HEK293 (cell line): ENCODE measurements around the gene IL3RA.

Experiments
- CTCF ChIA-PET: fragments of 350-600 bp; formaldehyde crosslinking; extraction: SDS; loops from one replicate; lab custom pipeline; 2021; ENCODE audit warnings: antibody characterized with exemption; lab: Yijun Ruan, JAX
- POLR2A ChIA-PET: fragments of 300-600 bp; formaldehyde crosslinking; extraction: SDS; loops from one replicate; lab custom pipeline; 2020; ENCODE audit warnings: antibody characterized with exemption, inconsistent platforms; lab: Yijun Ruan, JAX
- H3K27ac ChIP-seq: fragments of 200-500 bp; sonication (Bioruptor generic); 2 replicates; pipeline ENCODE4 v1.5.1; 2014; ENCODE audit warnings: low read depth, low read length, control low read depth, inconsistent platforms; ENCODE audit errors: extremely low read depth
- H3K36me3 ChIP-seq, 2 experiments: fragments of 200-500 bp in 1 of 2; sonication (Bioruptor generic) in 1 of 2; 1 replicate in 1 of 2; 2 replicates in 1 of 2; pipeline ENCODE4 v1.5.1; 2014 to 2017; ENCODE audit warnings: inconsistent platforms in 2 of 2, low read length in 2 of 2; ENCODE audit not compliant: control insufficient read depth in 2 of 2, insufficient read depth in 1 of 2
- H3K4me1 ChIP-seq: fragments of 200-500 bp; sonication (Bioruptor generic); 2 replicates; pipeline ENCODE4 v1.5.1; 2014; ENCODE audit warnings: mild to moderate bottlenecking, low read length, inconsistent platforms; ENCODE audit not compliant: control insufficient read depth, insufficient read depth
- H3K4me3 ChIP-seq: 2 replicates; pipeline ENCODE4 v1.5.1; 2011; ENCODE audit warnings: low read depth, mild to moderate bottlenecking, control low read depth, low read length, moderate library complexity
- H3K9me3 ChIP-seq: fragments of 200-500 bp; sonication (Bioruptor generic); 2 replicates; pipeline ENCODE4 v1.5.1; 2014; ENCODE audit warnings: low read depth, low read length, inconsistent platforms; ENCODE audit not compliant: control insufficient read depth, insufficient read depth
- BCL6B ChIP-seq: fragments of 450-650 bp; formaldehyde crosslinking; IDR thresholded peaks from 2 replicates; pipeline ENCODE4 v1.5.1; 2017; ENCODE audit warnings: missing biosample characterization, missing genetic modification characterization
- GLIS2 ChIP-seq: fragments of 450-650 bp; formaldehyde crosslinking; IDR thresholded peaks from 2 replicates; pipeline ENCODE4 v1.5.1; 2016; ENCODE audit warnings: missing biosample characterization, missing genetic modification characterization
- KLF8 ChIP-seq: fragments of 450-650 bp; formaldehyde crosslinking; IDR thresholded peaks from 2 replicates; pipeline ENCODE4 v1.5.1; 2016; ENCODE audit warnings: missing biosample characterization, missing genetic modification characterization
- RBAK ChIP-seq: fragments of 450-650 bp; formaldehyde crosslinking; IDR thresholded peaks from 2 replicates; pipeline ENCODE4 v1.5.1; 2016; ENCODE audit warnings: missing biosample characterization, missing genetic modification characterization
- SETDB1 ChIP-seq: IDR thresholded peaks from one replicate; pipeline ENCODE4 v1.6.1; 2017; ENCODE audit warnings: mild to moderate bottlenecking, low read length, moderate library complexity, mixed read lengths; ENCODE audit not compliant: insufficient read length
- TRIM28 ChIP-seq: IDR thresholded peaks from 2 replicates; pipeline ENCODE4 v1.6.1; 2011; ENCODE audit warnings: low read length, control low read depth, borderline replicate concordance
- ZBTB6 ChIP-seq: fragments of 450-650 bp; formaldehyde crosslinking; IDR thresholded peaks from 2 replicates; pipeline ENCODE4 v1.5.1; 2017; ENCODE audit warnings: missing biosample characterization, missing genetic modification characterization
- ZFP69B ChIP-seq: fragments of 450-650 bp; formaldehyde crosslinking; IDR thresholded peaks from 2 replicates; pipeline ENCODE4 v1.5.1; 2016; ENCODE audit warnings: missing biosample characterization, missing genetic modification characterization
- ZNF138 ChIP-seq: fragments of 450-650 bp; formaldehyde crosslinking; IDR thresholded peaks from 2 replicates; pipeline ENCODE4 v1.5.1; 2016; ENCODE audit warnings: missing biosample characterization, missing genetic modification characterization, borderline replicate concordance
- ZNF169 ChIP-seq: fragments of 450-650 bp; formaldehyde crosslinking; IDR thresholded peaks from 2 replicates; pipeline ENCODE4 v1.5.1; 2016; ENCODE audit warnings: missing biosample characterization, missing genetic modification characterization
- ZNF416 ChIP-seq: fragments of 450-650 bp; formaldehyde crosslinking; IDR thresholded peaks from 2 replicates; pipeline ENCODE4 v1.5.1; 2016; ENCODE audit warnings: missing biosample characterization, missing genetic modification characterization
- ZNF529 ChIP-seq: fragments of 450-650 bp; formaldehyde crosslinking; IDR thresholded peaks from 2 replicates; pipeline ENCODE4 v1.5.1; 2017; ENCODE audit warnings: missing genetic modification characterization, missing biosample characterization; ENCODE audit not compliant: insufficient replicate concordance
- ZNF560 ChIP-seq: fragments of 450-650 bp; formaldehyde crosslinking; IDR thresholded peaks from 2 replicates; pipeline ENCODE4 v1.5.1; 2017; ENCODE audit warnings: missing biosample characterization, missing genetic modification characterization, borderline replicate concordance
- ZNF571 ChIP-seq: fragments of 450-650 bp; formaldehyde crosslinking; IDR thresholded peaks from 2 replicates; pipeline ENCODE4 v1.5.0; 2017; ENCODE audit warnings: missing biosample characterization, missing genetic modification characterization
- ZNF704 ChIP-seq: fragments of 450-650 bp; formaldehyde crosslinking; IDR thresholded peaks from 2 replicates; pipeline ENCODE4 v1.5.1; 2016; ENCODE audit warnings: missing biosample characterization, missing genetic modification characterization
- ZNF785 ChIP-seq: fragments of 450-650 bp; formaldehyde crosslinking; IDR thresholded peaks from 2 replicates; pipeline ENCODE4 v1.5.1; 2016; ENCODE audit warnings: missing biosample characterization, missing genetic modification characterization
- ZNF830 ChIP-seq: fragments of 450-650 bp; IDR thresholded peaks from 2 replicates; pipeline ENCODE4 v1.5.0; 2018; ENCODE audit warnings: missing biosample characterization, missing genetic modification characterization, low read depth, mild to moderate bottlenecking, moderate library complexity
- TF ChIP-seq, protein P1 (sequence below): fragments of 450-650 bp; formaldehyde crosslinking; IDR thresholded peaks from 2 replicates; pipeline ENCODE4 v1.5.1; 2016; ENCODE audit warnings: missing biosample characterization, missing genetic modification characterization
- TF ChIP-seq, protein P2 (sequence below): fragments of 450-650 bp; formaldehyde crosslinking; IDR thresholded peaks from 2 replicates; pipeline ENCODE4; 2016; ENCODE audit warnings: missing biosample characterization, missing genetic modification characterization
- TF ChIP-seq, protein P3 (sequence below): fragments of 450-650 bp; formaldehyde crosslinking; IDR thresholded peaks from 2 replicates; pipeline ENCODE4 v1.5.1; 2016; ENCODE audit warnings: missing biosample characterization, missing genetic modification characterization

Gene IL3RA

GRCh38 chrX:1421433-1422134 lies 85.0 kb downstream of the IL3RA start (continued):
- TF ChIP-seq, protein P1, sequence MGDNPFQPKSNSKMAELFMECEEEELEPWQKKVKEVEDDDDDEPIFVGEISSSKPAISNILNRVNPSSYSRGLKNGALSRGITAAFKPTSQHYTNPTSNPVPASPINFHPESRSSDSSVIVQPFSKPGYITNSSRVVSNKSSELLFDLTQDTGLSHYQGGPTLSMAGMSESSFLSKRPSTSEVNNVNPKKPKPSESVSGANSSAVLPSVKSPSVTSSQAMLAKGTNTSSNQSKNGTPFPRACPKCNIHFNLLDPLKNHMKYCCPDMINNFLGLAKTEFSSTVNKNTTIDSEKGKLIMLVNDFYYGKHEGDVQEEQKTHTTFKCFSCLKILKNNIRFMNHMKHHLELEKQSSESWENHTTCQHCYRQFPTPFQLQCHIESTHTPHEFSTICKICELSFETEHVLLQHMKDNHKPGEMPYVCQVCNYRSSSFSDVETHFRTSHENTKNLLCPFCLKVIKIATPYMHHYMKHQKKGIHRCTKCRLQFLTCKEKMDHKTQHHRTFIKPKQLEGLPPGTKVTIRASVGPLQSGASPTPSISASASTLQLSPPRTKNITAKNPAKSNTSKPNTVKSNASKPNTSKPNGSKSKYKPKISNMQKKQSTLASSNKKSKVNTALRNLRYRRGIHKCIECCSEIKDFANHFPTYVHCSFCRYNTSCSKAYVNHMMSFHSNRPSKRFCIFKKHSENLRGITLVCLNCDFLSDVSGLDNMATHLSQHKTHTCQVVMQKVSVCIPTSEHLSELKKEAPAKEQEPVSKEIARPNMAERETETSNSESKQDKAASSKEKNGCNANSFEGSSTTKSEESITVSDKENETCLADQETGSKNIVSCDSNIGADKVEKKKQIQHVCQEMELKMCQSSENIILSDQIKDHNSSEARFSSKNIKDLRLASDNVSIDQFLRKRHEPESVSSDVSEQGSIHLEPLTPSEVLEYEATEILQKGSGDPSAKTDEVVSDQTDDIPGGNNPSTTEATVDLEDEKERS, result peak; percentile 87; the same call in 1 of the 2 replicates
- TF ChIP-seq RBAK (tag by site-specific recombination) (0 out of 2 replicates have a peak, but pooled peaks have one; percentile 41), ZBTB6 (tag by site-specific recombination) (no peak), ZNF416 (tag by site-specific recombination) (0 out of 2 replicates have a peak, but pooled peaks have one; percentile 21)

- ChIA-PET POLR2A (no interaction called here), CTCF (no interaction called here)
- no peaks in the 10 kb centered on the region; the same call in 1 of the 2 replicates for H3K9me3 ChIP-seq
- H3K4me3 ChIP-seq, result no peak overlapping the region
- no peak overlapping the region for H3K27ac ChIP-seq
- peaks cover 0 to 29% of the 10 kb centered on the region in 2 experiments; a peak in 2 of 3 replicates for H3K36me3 ChIP-seq
- TF ChIP-seq ZNF138 (tag by site-specific recombination) (no peak), ZNF571 (tag by site-specific recombination) (no peak), ZNF169 (no peak), ZNF704 (no peak), TRIM28 (peak; percentile 60; the same call in 1 of the 2 replicates), ZNF785 (tag by site-specific recombination) (no peak), ZNF529 (tag by site-specific recombination) (no peak), BCL6B (tag by site-specific recombination) (no peak), ZNF830 (tag by site-specific recombination) (no peak), SETDB1 (peak; percentile 82), GLIS2 (tag by site-specific recombination) (no peak), ZNF560 (tag by site-specific recombination) (no peak), KLF8 (tag by site-specific recombination) (no peak), ZFP69B (tag by site-specific recombination) (no peak)
- TF ChIP-seq, protein P2, sequence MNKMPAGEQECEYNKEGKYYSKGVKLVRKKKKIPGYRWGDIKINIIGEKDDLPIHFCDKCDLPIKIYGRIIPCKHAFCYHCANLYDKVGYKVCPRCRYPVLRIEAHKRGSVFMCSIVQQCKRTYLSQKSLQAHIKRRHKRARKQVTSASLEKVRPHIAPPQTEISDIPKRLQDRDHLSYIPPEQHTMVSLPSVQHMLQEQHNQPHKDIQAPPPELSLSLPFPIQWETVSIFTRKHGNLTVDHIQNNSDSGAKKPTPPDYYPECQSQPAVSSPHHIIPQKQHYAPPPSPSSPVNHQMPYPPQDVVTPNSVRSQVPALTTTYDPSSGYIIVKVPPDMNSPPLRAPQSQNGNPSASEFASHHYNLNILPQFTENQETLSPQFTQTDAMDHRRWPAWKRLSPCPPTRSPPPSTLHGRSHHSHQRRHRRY (tag by site-specific recombination), result no peak
- TF ChIP-seq, protein P3, sequence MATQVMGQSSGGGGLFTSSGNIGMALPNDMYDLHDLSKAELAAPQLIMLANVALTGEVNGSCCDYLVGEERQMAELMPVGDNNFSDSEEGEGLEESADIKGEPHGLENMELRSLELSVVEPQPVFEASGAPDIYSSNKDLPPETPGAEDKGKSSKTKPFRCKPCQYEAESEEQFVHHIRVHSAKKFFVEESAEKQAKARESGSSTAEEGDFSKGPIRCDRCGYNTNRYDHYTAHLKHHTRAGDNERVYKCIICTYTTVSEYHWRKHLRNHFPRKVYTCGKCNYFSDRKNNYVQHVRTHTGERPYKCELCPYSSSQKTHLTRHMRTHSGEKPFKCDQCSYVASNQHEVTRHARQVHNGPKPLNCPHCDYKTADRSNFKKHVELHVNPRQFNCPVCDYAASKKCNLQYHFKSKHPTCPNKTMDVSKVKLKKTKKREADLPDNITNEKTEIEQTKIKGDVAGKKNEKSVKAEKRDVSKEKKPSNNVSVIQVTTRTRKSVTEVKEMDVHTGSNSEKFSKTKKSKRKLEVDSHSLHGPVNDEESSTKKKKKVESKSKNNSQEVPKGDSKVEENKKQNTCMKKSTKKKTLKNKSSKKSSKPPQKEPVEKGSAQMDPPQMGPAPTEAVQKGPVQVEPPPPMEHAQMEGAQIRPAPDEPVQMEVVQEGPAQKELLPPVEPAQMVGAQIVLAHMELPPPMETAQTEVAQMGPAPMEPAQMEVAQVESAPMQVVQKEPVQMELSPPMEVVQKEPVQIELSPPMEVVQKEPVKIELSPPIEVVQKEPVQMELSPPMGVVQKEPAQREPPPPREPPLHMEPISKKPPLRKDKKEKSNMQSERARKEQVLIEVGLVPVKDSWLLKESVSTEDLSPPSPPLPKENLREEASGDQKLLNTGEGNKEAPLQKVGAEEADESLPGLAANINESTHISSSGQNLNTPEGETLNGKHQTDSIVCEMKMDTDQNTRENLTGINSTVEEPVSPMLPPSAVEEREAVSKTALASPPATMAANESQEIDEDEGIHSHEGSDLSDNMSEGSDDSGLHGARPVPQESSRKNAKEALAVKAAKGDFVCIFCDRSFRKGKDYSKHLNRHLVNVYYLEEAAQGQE (tag by site-specific recombination), result no peak
- no peaks in the 10 kb centered on the region for H3K4me1 ChIP-seq
Measured at GRCh38 chrX:1422135-1422465, 85.5 kb downstream of the IL3RA start.
